ENCODE data around the gene SH2D6.

- TF ChIP-seq CTCF (IDR thresholded peaks at IDR 0.05) = no peak
- no peak for TF ChIP-seq FOSL2 (IDR thresholded peaks at IDR 0.05)
- no peak for TF ChIP-seq FOSL2 (CRISPR knock-in tag; IDR thresholded peaks at IDR 0.05)
- TF ChIP-seq JUN (IDR thresholded peaks at IDR 0.05) = no peak
- TF ChIP-seq BHLHE40 (IDR thresholded peaks at IDR 0.05; ENCODE audit: low read depth, low read length) = no peak
- TF ChIP-seq CHD2 (IDR thresholded peaks at IDR 0.05; ENCODE audit: low read length, partially characterized antibody) = no peak
- TF ChIP-seq HDAC2 (IDR thresholded peaks at IDR 0.05) = no peak
- TF ChIP-seq PHF8 (IDR thresholded peaks at IDR 0.05; ENCODE audit: borderline replicate concordance, low read depth) = no peak
- TF ChIP-seq USF2 (IDR thresholded peaks at IDR 0.05) = no peak
- no peak for TF ChIP-seq SREBF2 (IDR thresholded peaks at IDR 0.05)
These were observed 8.5 kb upstream of the SH2D6 start, which contains the start of gene CAPG for GRCh38 chr2:85409845-85410583.
